Nucleus accumbens (tissue), 56 donors: ENCODE measurements around the gene CACNG1.
"Not testable (repeated sequence)": the region's sequence is repeated elsewhere in the genome, so short reads cannot be mapped to it uniquely, and the experiment has no call there.

Source experiments
- DNase-seq, 56 donors: peaks; one replicate each; lab custom pipeline; 2025; lab: John Stamatoyannopoulos, UW

Gene CACNG1

GRCh38 chr17:67024736-67025135 lies 19.6 kb upstream of the CACNG1 start:
- no peak for DNase-seq

- DNase-seq = no peak
These were observed 19.1 kb upstream of the CACNG1 start for GRCh38 chr17:67025216-67025792.

- no peak for DNase-seq
These were observed 18.0 kb upstream of the CACNG1 start for GRCh38 chr17:67026341-67026740.

GRCh38 chr17:67027031-67027628 lies 17.2 kb upstream of the CACNG1 start:
- DNase-seq = no peak

GRCh38 chr17:67030641-67031040 lies 13.7 kb upstream of the CACNG1 start:
- no peak for DNase-seq

- no peak for DNase-seq
These were observed 12.0 kb upstream of the CACNG1 start for GRCh38 chr17:67032382-67032781.

GRCh38 chr17:67032985-67033384 lies 11.4 kb upstream of the CACNG1 start:
- DNase-seq = no peak

- DNase-seq = no peak
These were observed 10.7 kb upstream of the CACNG1 start for GRCh38 chr17:67033613-67034012.

GRCh38 chr17:67035131-67036083 lies 8.9 kb upstream of the CACNG1 start:
- DNase-seq = no peak

GRCh38 chr17:67038861-67039365 lies 5.4 kb upstream of the CACNG1 start:
- no peak for DNase-seq

- DNase-seq = no peak
These were observed 3.7 kb upstream of the CACNG1 start for GRCh38 chr17:67040652-67041051.

GRCh38 chr17:67041119-67041518 lies 3.2 kb upstream of the CACNG1 start:
- not testable (repeated sequence) for DNase-seq

GRCh38 chr17:67041531-67041930 lies 2.8 kb upstream of the CACNG1 start:
- no peak for DNase-seq

- peak in 3 of 56 donors; percentile 8 to 28 (median 12) for DNase-seq
These were observed 2.1 kb upstream of the CACNG1 start for GRCh38 chr17:67041941-67042899.

GRCh38 chr17:67043283-67043682 lies 1.1 kb upstream of the CACNG1 start:
- no peak for DNase-seq

- DNase-seq = no peak
These were observed 586 bp downstream of the CACNG1 start for GRCh38 chr17:67044940-67045339.

GRCh38 chr17:67046398-67046797 lies 2.0 kb downstream of the CACNG1 start:
- DNase-seq = no peak

- no peak for DNase-seq
These were observed 3.0 kb downstream of the CACNG1 start for GRCh38 chr17:67047382-67047781.

- no peak for DNase-seq
These were observed 4.8 kb downstream of the CACNG1 start for GRCh38 chr17:67049025-67049739.
